ENCODE results near the gene NAA15.

DNA sequence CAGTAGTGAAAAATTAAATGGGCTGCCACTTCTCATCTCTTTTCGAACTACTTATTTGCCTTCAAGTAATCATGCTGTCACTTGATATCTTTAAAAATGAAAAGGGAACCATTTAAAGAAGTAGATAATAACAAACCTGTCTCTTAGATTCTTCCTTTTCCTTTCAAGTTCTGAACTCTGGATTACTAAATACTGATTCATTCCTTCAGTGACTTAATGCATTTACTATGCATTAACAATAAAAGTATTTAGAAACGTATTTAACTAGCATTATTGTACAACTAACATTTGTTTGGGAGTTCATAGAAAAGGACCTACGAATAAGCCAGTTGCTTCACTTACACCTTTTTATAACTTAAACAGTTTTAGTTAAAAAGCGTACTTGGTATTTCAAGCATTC lies 91.5 kb downstream of the NAA15 start:
- TF ChIP-seq CTCF (IDR thresholded peaks at IDR 0.05; ENCODE audit: low read depth, low read length, poor library complexity, severe bottlenecking) (no peak), EZH2phosphoT487 (IDR thresholded peaks at IDR 0.05; ENCODE audit: borderline replicate concordance, low read length) (no peak)
